Activated CD8-positive, alpha-beta memory T cell treated with anti-CD3 and anti-CD28 coated beads, Interleukin-2, amount 10 ng/mL, durations not matched to agents 7 days and 5 days (primary cell): ENCODE measurements around the gene HLA-DQB1. TPM values are rescaled to one million over a fixed set of nuclear protein-coding genes. Genes with fewer than 3 reads are reported as not detected.
"Not testable (repeated sequence)": the region's sequence is repeated elsewhere in the genome, so short reads cannot be mapped to it uniquely, and the experiment has no call there.

Experiments
- ATAC-seq: fragments of 150-1000 bp; cut with Tn5 transposase; one replicate; pipeline ENCODE4 v1.10.0; 2021; ENCODE audit warnings: moderate library complexity
- CTCF ChIA-PET: fragments of 350-600 bp; sonication (Branson Sonifier 250); formaldehyde crosslinking; loops from one replicate; lab custom pipeline; 2021; ENCODE audit warnings: antibody characterized with exemption; lab: Charles Lee
- DNase-seq: peaks from one replicate; pipeline ENCODE4 v3.0.0-alpha.2; 2020
- H3K27ac Mint-ChIP-seq: one replicate; pipeline ENCODE4 v1.8.0; 2021; ENCODE audit warnings: mild to moderate bottlenecking, mixed read lengths
- H3K27me3 Mint-ChIP-seq: one replicate; pipeline ENCODE4 v1.8.0; 2021; ENCODE audit warnings: mixed read lengths
- H3K36me3 Mint-ChIP-seq: one replicate; pipeline ENCODE4 v1.8.0; 2021; ENCODE audit warnings: mild to moderate bottlenecking, mixed read lengths
- H3K4me1 Mint-ChIP-seq: one replicate; pipeline ENCODE4 v1.8.0; 2021; ENCODE audit warnings: mixed read lengths
- H3K4me3 Mint-ChIP-seq: one replicate; pipeline ENCODE4 v1.8.0; 2021; ENCODE audit warnings: mild to moderate bottlenecking, moderate library complexity, mixed read lengths
- H3K9me3 Mint-ChIP-seq: one replicate; pipeline ENCODE4 v1.8.0; 2022; ENCODE audit warnings: low read depth, mixed read lengths
- total RNA-seq, 2 experiments: library from RNA; stranded (reverse); gene quantifications; one replicate each; pipeline ENCODE4 v1.2.3, GENCODE V29; 2021

The HLA-DQB1 gene
- total RNA-seq, 2 experiments from 2014 or later = 72.9 to 89.8 TPM

GRCh38 chr6:32635526-32636123, 30.8 kb downstream of the HLA-DQB1 start:
- Mint-ChIP-seq H3K4me3 (no peak overlapping the region), H3K36me3 (peaks cover 13% of the 10 kb centered on the region), H3K27me3 (peaks cover 12% of the 10 kb centered on the region), H3K27ac (no peak overlapping the region), H3K4me1 (peaks cover 42% of the 10 kb centered on the region), H3K9me3 (no peaks in the 10 kb centered on the region)
- ATAC-seq (no peak), DNase-seq (no peak)
- CTCF ChIA-PET = interaction anchor here (1.1 to 1.3 kb wide), 2 partner anchors 19 to 56 kb away, joined by 3 read pairs; no protein-coding TSS in a partner anchor

GRCh38 chr6:32629793-32630192, 36.7 kb downstream of the HLA-DQB1 start:
- H3K4me3 Mint-ChIP-seq, H3K27me3 Mint-ChIP-seq, H3K27ac Mint-ChIP-seq, CTCF ChIA-PET, H3K9me3 Mint-ChIP-seq, H3K36me3 Mint-ChIP-seq, DNase-seq, ATAC-seq: not testable (repeated sequence)
- H3K4me1 Mint-ChIP-seq = peaks cover 26% of the 10 kb centered on the region

DNA sequence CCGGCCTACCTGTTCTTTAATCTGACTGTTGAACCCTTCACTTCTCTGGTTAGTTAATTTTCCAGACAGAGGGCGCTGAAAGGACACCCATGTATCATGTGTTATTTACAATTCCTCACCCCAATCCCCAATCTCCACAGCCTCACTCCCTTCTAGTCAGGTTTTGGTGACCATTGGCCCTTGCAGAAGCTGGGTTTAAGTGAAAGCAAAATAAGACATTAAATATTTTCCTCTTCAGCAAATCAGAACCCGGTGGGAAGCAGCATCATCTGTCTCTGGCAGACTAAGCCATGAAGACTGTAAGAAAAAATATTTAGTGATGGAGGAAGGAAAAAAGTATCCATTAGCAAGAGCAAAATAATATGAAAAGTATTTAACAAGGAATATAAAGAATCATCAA, 38.6 kb downstream of the HLA-DQB1 start:
- H3K27ac Mint-ChIP-seq = no peak overlapping the region

GRCh38 chr6:32627249-32627648, 39.2 kb downstream of the HLA-DQB1 start:
- CTCF ChIA-PET = no interaction called here

More for the DNA sequence above, 38.6 kb downstream of the HLA-DQB1 start:
- Mint-ChIP-seq H3K4me3 (no peak overlapping the region), H3K27me3 (no peaks in the 10 kb centered on the region), H3K9me3 (no peaks in the 10 kb centered on the region), H3K36me3 (peaks cover 5% of the 10 kb centered on the region), H3K4me1 (peaks cover 30% of the 10 kb centered on the region)
- ATAC-seq = no peak
- DNase-seq = no peak
- CTCF ChIA-PET = no interaction called here

GRCh38 chr6:32625137-32625536, 41.3 kb downstream of the HLA-DQB1 start:
- H3K27me3 Mint-ChIP-seq = no peaks in the 10 kb centered on the region
- peaks cover 46% of the 10 kb centered on the region for H3K4me1 Mint-ChIP-seq
- DNase-seq (no peak), ATAC-seq (no peak)
- CTCF ChIA-PET = no interaction called here
- peaks cover 9% of the 10 kb centered on the region for H3K36me3 Mint-ChIP-seq
- H3K27ac Mint-ChIP-seq = peak overlapping the region; percentile 8
- no peak overlapping the region for H3K4me3 Mint-ChIP-seq
- no peaks in the 10 kb centered on the region for H3K9me3 Mint-ChIP-seq

More at GRCh38 chr6:32627249-32627648, 39.2 kb downstream of the HLA-DQB1 start:
- H3K4me1 Mint-ChIP-seq = peaks cover 36% of the 10 kb centered on the region
- ATAC-seq (no peak), DNase-seq (no peak)
- no peaks in the 10 kb centered on the region for H3K27me3 Mint-ChIP-seq
- H3K4me3 Mint-ChIP-seq = no peak overlapping the region
- peaks cover 6% of the 10 kb centered on the region for H3K36me3 Mint-ChIP-seq
- no peak overlapping the region for H3K27ac Mint-ChIP-seq
- H3K9me3 Mint-ChIP-seq = no peaks in the 10 kb centered on the region

- peak overlapping the region; percentile 92 for H3K27ac Mint-ChIP-seq
- CTCF ChIA-PET = interaction anchor here (2.9 kb wide), 1 partner anchor 11 kb away, joined by 10 read pairs; no protein-coding TSS in a partner anchor
- H3K4me1 Mint-ChIP-seq = peaks cover 46% of the 10 kb centered on the region
- no peaks in the 10 kb centered on the region for H3K27me3 Mint-ChIP-seq
- H3K36me3 Mint-ChIP-seq = peaks cover 12% of the 10 kb centered on the region
- ATAC-seq (no peak), DNase-seq (no peak)
- no peaks in the 10 kb centered on the region for H3K9me3 Mint-ChIP-seq
- H3K4me3 Mint-ChIP-seq = no peak overlapping the region
Observed at GRCh38 chr6:32624565-32624964, 41.9 kb downstream of the HLA-DQB1 start.

DNA sequence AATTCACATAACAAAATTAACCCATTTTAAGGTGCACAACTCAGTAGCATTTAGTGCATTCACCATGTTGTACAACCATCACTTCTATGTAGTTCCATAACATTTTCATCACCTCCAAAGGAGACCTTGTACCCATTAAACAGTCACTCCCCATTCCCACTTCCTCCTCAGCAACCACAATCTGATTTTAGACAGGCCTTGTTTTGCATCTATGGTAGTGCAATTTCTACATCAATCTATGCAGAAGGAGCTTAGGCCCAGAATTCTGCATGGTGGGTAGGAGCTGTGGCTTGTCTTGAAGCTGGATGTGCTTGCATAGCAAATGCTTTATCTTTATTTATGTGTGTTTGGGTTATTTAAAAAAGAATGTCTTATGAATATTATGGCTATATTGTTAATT, 42.8 kb downstream of the HLA-DQB1 start:
- peak overlapping the region; percentile 92 for H3K27ac Mint-ChIP-seq
- peaks cover 46% of the 10 kb centered on the region for H3K4me1 Mint-ChIP-seq
- H3K27me3 Mint-ChIP-seq = no peaks in the 10 kb centered on the region
- ATAC-seq = no peak
- CTCF ChIA-PET = interaction anchor here (0.6 to 2.9 kb wide), 5 partner anchors 10 to 826 kb away, joined by 3 to 10 read pairs (median 9); no protein-coding TSS in a partner anchor
- H3K36me3 Mint-ChIP-seq = peaks cover 13% of the 10 kb centered on the region
- H3K9me3 Mint-ChIP-seq = no peaks in the 10 kb centered on the region
- H3K4me3 Mint-ChIP-seq = peak overlapping the region; percentile 44
- DNase-seq = peak; percentile 42

- Mint-ChIP-seq H3K4me3 (peak overlapping the region; percentile 36), H3K9me3 (peaks cover 3% of the 10 kb centered on the region), H3K36me3 (peaks cover 14% of the 10 kb centered on the region), H3K27ac (peak overlapping the region; percentile 92), H3K27me3 (no peaks in the 10 kb centered on the region), H3K4me1 (peaks cover 42% of the 10 kb centered on the region)
- DNase-seq = peak; percentile 60
- ATAC-seq = peak; percentile 83
- CTCF ChIA-PET = interaction anchor here (1.0 to 2.9 kb wide), 9 partner anchors 9 to 183 kb away, joined by 3 to 10 read pairs (median 6); partner anchors contain the start of genes HLA-DQA1 and HLA-DRA
Observed at GRCh38 chr6:32622545-32623401, 43.7 kb downstream of the HLA-DQB1 start.

DNA sequence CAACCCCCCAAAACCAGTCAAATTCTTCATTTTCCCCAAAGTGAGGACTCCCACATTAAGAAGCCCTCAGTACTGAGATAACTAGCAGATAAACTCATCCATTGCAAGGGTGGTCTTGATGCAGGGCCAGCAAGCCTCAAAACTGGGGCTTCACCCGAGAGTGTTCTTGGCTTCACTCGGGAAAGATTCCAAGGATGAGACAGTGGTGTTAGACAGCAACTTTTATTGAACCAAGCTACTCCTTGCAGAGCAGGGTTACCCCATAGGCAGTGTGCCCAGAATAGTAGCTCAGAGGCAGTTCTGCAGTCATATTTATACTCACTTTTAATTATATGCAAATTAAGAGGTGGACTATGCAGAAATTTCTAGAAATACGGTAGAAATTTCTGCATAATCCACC, 45.1 kb downstream of the HLA-DQB1 start:
- Mint-ChIP-seq H3K4me1 (peaks cover 42% of the 10 kb centered on the region), H3K36me3 (peaks cover 23% of the 10 kb centered on the region), H3K9me3 (peaks cover 6% of the 10 kb centered on the region), H3K27me3 (no peaks in the 10 kb centered on the region), H3K27ac (no peak overlapping the region), H3K4me3 (no peak overlapping the region)
- CTCF ChIA-PET = interaction anchor here (0.8 to 2.0 kb wide), 5 partner anchors 16 to 70 kb away, joined by 3 to 9 read pairs (median 6); partner anchors contain the start of genes HLA-DQA1 and HLA-DQB1
- DNase-seq (no peak), ATAC-seq (no peak)

DNA sequence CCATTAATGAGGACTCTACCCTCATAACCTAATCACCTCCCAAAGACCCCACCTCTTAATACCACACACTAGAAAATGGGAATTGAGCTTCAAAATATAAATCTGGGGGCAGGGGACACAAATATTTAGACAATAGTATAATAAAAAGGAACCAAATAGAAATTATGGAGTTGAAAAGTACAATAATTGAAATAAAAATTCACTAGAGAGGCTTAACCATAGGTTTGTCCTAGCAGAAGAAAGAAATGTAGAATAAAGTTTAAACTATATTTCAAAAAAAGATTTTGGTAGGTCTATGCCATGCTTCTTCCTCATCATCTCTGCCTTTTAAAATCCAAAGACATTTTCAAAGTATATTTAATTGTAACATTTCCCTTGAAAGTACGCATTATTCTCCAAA, 48.7 kb downstream of the HLA-DQB1 start:
- ATAC-seq (no peak), DNase-seq (no peak)
- Mint-ChIP-seq H3K27me3 (no peaks in the 10 kb centered on the region), H3K36me3 (peaks cover 24% of the 10 kb centered on the region), H3K4me1 (peaks cover 20% of the 10 kb centered on the region), H3K27ac (no peak overlapping the region), H3K9me3 (peaks cover 8% of the 10 kb centered on the region), H3K4me3 (no peak overlapping the region)
- CTCF ChIA-PET = no interaction called here

DNA sequence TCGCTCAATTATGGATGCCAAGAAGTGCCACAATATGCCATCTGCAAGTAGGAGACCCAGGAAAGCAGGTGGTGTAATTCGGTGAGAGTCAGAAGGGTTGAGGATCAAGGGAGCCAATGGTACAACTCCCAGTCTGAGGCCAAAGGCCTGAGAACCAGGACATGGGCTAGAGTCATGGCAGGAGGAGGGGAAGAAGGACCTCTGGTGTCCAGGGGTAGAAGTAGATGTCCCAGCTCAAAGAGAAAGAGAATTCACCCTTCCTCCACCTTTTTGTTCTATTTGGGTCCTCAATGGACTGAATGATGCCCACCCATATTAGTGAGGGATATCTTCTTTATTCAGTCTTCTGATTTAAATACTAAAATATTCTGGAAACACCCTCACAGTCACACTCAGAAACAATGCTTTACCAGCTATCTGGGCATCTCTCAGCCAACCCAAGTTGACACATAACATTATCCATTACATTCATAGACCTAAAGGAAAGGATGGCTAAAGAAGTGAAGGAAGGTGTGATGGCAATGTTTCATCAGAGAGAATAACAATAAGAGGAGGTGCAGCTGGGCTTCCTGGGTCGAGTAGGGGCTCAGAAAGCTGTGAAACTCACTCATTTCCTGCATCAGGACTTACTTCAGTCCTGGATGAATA, 50.4 kb downstream of the HLA-DQB1 start:
- peaks cover 28% of the 10 kb centered on the region for H3K36me3 Mint-ChIP-seq
- H3K4me1 Mint-ChIP-seq = peaks cover 11% of the 10 kb centered on the region
- H3K27ac Mint-ChIP-seq = no peak overlapping the region
- peaks cover 8% of the 10 kb centered on the region for H3K9me3 Mint-ChIP-seq
- ATAC-seq = no peak
- no peak overlapping the region for H3K4me3 Mint-ChIP-seq
- no peak for DNase-seq
- H3K27me3 Mint-ChIP-seq = no peaks in the 10 kb centered on the region
- CTCF ChIA-PET = interaction anchor here (1.3 kb wide), 1 partner anchor 20 kb away, joined by 3 read pairs; no protein-coding TSS in a partner anchor

GRCh38 chr6:32614366-32615081, 51.9 kb downstream of the HLA-DQB1 start:
- Mint-ChIP-seq H3K27me3 (no peaks in the 10 kb centered on the region), H3K27ac (no peak overlapping the region), H3K9me3 (peaks cover 8% of the 10 kb centered on the region), H3K4me3 (no peak overlapping the region), H3K4me1 (peaks cover 15% of the 10 kb centered on the region), H3K36me3 (peaks cover 24% of the 10 kb centered on the region)
- no peak for ATAC-seq
- CTCF ChIA-PET = interaction anchor here (2.2 kb wide), 1 partner anchor 9 kb away, joined by 10 read pairs; no protein-coding TSS in a partner anchor
- DNase-seq = no peak
